Muscle of leg (tissue), 11 donors: Measurements from ENCODE around the gene UBL3. TPM values are rescaled to one million over a fixed set of nuclear protein-coding genes. Genes with fewer than 3 reads are reported as not detected.

Experiments used
- DNase-seq: peaks from one replicate; pipeline ENCODE4 v3.0.0; 2013
- H3K27ac ChIP-seq: one replicate; pipeline ENCODE4 v1.5.1; 2013; ENCODE audit warnings: mild to moderate bottlenecking, low read length, control low read depth
- H3K27me3 ChIP-seq: one replicate; pipeline ENCODE4 v1.6.1; 2013; ENCODE audit warnings: low read length; ENCODE audit not compliant: control insufficient read depth, insufficient read depth
- H3K36me3 ChIP-seq: one replicate; pipeline ENCODE4 v1.6.1; 2013; ENCODE audit warnings: low read length; ENCODE audit not compliant: control insufficient read depth, insufficient read depth
- H3K4me1 ChIP-seq: one replicate; pipeline ENCODE4 v1.6.1; 2013; ENCODE audit warnings: low read length; ENCODE audit not compliant: control insufficient read depth, insufficient read depth
- H3K4me3 ChIP-seq: one replicate; pipeline ENCODE4 v1.5.1; 2013; ENCODE audit warnings: low read length, control low read depth
- H3K9me3 ChIP-seq: replicated peaks from 2 replicates; pipeline ENCODE4 v1.6.1; 2013; ENCODE audit warnings: low read depth, low read length; ENCODE audit not compliant: control insufficient read depth
- WGBS: methylation state at CpG from one replicate; pipeline ENCODE4 v1.1.5; 2013; ENCODE audit warnings: missing lambda C conversion rate; ENCODE audit not compliant: insufficient coverage; 5-methylcytosine and 5-hydroxymethylcytosine counted together
- polyA plus RNA-seq, 8 donors: library from polyadenylated mRNA; unstranded; fragments of 120-200 nt; gene quantifications; one replicate each; pipeline versions ENCODE4 v1.2.1 to v1.2.3, GENCODE V29; 2013; ENCODE audit warnings: inconsistent platforms in 1 of 8, low replicate concordance in 1 of 8; ENCODE audit not compliant: insufficient read length in 8 of 8, insufficient read depth in 1 of 8
- total RNA-seq: library from RNA; stranded (reverse); fragments of 120-200 nt; gene quantifications from one replicate; pipeline ENCODE4 v1.2.4, GENCODE V29; 2013

The UBL3 gene
- total and polyA plus RNA-seq, 9 donors, result 14.0 to 33.6 (median 25.3) TPM

GRCh38 chr13:29801102-29801501, 49.3 kb downstream of the UBL3 start:
- 80% methylated on average over 3 of the region's 4 CpGs for WGBS
- no peak overlapping the region for H3K4me3 ChIP-seq
- DNase-seq, result no peak
- no peaks in the 10 kb centered on the region for H3K27me3 ChIP-seq
- peaks cover 3% of the 10 kb centered on the region for H3K4me1 ChIP-seq
- H3K36me3 ChIP-seq, result no peaks in the 10 kb centered on the region
- no peak overlapping the region for H3K27ac ChIP-seq
- peaks cover 2% of the 10 kb centered on the region for H3K9me3 ChIP-seq

GRCh38 chr13:29800687-29801086, 49.7 kb downstream of the UBL3 start:
- H3K27me3 ChIP-seq, result no peaks in the 10 kb centered on the region
- H3K4me1 ChIP-seq, result peaks cover 3% of the 10 kb centered on the region
- no peaks in the 10 kb centered on the region for H3K36me3 ChIP-seq
- H3K9me3 ChIP-seq, result peaks cover 2% of the 10 kb centered on the region
- 70% methylated on average over 4 of the region's 6 CpGs for WGBS
- no peak overlapping the region for H3K4me3 ChIP-seq
- H3K27ac ChIP-seq, result no peak overlapping the region
- no peak for DNase-seq

GRCh38 chr13:29799041-29799440, 51.4 kb downstream of the UBL3 start:
- no peak for DNase-seq
- Histone ChIP-seq H3K4me1 (peaks cover 3% of the 10 kb centered on the region), H3K9me3 (peaks cover 2% of the 10 kb centered on the region), H3K27ac (no peak overlapping the region), H3K36me3 (no peaks in the 10 kb centered on the region), H3K27me3 (no peaks in the 10 kb centered on the region), H3K4me3 (no peak overlapping the region)
- WGBS, result no CpG with 5 or more reads among the region's 2 CpGs

DNA sequence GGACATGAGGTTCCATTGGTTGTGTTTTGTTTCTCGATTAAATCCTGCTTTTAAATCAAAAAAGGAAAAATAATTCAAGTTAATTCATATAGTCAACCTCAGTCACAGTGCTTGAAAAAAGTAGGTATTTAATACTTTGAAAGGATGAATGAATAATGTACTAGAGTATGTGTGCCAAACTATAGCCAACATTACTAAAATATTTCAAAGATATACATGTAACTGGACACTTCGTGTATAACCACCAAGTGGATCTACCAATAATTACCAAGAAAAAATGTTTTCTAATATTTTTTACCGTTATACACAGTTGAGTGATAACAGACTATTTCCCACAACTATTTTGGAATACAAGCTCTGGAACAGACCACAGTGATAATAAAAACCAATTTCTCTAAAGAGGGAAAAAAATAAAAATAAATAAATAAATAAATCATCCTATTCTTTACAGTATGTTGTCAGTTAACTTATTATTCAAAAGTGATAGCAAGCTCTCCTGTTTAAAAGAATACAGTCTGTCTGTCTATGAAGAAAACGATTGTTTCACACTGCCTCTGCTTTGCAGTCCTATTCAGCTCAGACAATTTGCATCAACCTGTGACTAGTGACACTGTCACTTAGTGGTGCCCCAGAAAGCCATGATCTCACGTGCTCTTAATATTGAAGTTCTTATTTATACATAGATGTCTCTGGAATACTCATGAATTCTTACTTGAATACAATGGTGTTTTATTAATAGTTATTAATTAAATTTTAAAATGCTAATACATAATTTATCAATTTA, 58.2 kb downstream of the UBL3 start:
- Histone ChIP-seq H3K4me1 (no peaks in the 10 kb centered on the region), H3K27me3 (no peaks in the 10 kb centered on the region), H3K36me3 (no peaks in the 10 kb centered on the region), H3K4me3 (no peak overlapping the region), H3K27ac (no peak overlapping the region), H3K9me3 (no peaks in the 10 kb centered on the region)
- no CpG with 5 or more reads among the region's 5 CpGs for WGBS
- no peak for DNase-seq

GRCh38 chr13:29791508-29791907, 58.9 kb downstream of the UBL3 start:
- H3K4me3 ChIP-seq, result no peak overlapping the region
- 75% methylated on average over 1 of the region's 1 CpG for WGBS
- H3K36me3 ChIP-seq, result no peaks in the 10 kb centered on the region
- no peaks in the 10 kb centered on the region for H3K9me3 ChIP-seq
- no peaks in the 10 kb centered on the region for H3K27me3 ChIP-seq
- no peak overlapping the region for H3K27ac ChIP-seq
- no peak for DNase-seq
- H3K4me1 ChIP-seq, result no peaks in the 10 kb centered on the region

- no peak overlapping the region for H3K27ac ChIP-seq
- no peak for DNase-seq
- H3K9me3 ChIP-seq, result no peaks in the 10 kb centered on the region
- H3K27me3 ChIP-seq, result no peaks in the 10 kb centered on the region
- no peaks in the 10 kb centered on the region for H3K4me1 ChIP-seq
- H3K36me3 ChIP-seq, result no peaks in the 10 kb centered on the region
- no peak overlapping the region for H3K4me3 ChIP-seq
- no CpG with 5 or more reads among the region's 1 CpG for WGBS
Observed at GRCh38 chr13:29786698-29787097, 63.7 kb downstream of the UBL3 start.

DNA sequence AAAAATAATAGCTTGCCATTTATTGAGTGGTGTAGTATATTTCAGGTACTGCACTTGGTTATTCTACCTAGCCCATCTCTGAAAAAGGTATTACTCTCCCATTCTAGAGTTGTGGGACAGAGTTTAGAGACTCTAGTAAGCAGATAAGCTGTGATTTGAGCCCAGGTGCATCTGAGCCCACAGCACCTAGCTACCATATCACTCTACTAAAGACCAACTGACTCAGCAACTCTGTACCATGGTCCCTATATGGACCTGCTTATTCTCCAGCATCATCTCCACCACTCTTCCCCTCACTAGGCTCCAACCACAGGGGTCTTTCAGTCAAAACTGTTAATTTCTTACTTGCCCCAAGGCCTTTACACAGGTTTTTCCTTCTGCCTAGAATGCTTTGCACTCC, 64.4 kb downstream of the UBL3 start:
- no peak overlapping the region for H3K27ac ChIP-seq
- H3K9me3 ChIP-seq, result no peaks in the 10 kb centered on the region
- H3K36me3 ChIP-seq, result no peaks in the 10 kb centered on the region
- no peak for DNase-seq
- no peak overlapping the region for H3K4me3 ChIP-seq
- no peaks in the 10 kb centered on the region for H3K4me1 ChIP-seq
- no peaks in the 10 kb centered on the region for H3K27me3 ChIP-seq

GRCh38 chr13:29782798-29783197, 67.6 kb downstream of the UBL3 start:
- WGBS, result no CpG with 5 or more reads among the region's 1 CpG
- H3K36me3 ChIP-seq, result no peaks in the 10 kb centered on the region

GRCh38 chr13:29774830-29775229, 75.6 kb downstream of the UBL3 start:
- Histone ChIP-seq H3K4me1 (no peaks in the 10 kb centered on the region), H3K9me3 (no peaks in the 10 kb centered on the region), H3K36me3 (no peaks in the 10 kb centered on the region), H3K4me3 (no peak overlapping the region), H3K27me3 (no peaks in the 10 kb centered on the region), H3K27ac (no peak overlapping the region)
- DNase-seq, result no peak
- WGBS, result no CpG with 5 or more reads among the region's 1 CpG

More at GRCh38 chr13:29782798-29783197, 67.6 kb downstream of the UBL3 start:
- H3K4me1 ChIP-seq, result no peaks in the 10 kb centered on the region
- DNase-seq, result no peak
- H3K4me3 ChIP-seq, result no peak overlapping the region
- no peaks in the 10 kb centered on the region for H3K27me3 ChIP-seq
- H3K9me3 ChIP-seq, result no peaks in the 10 kb centered on the region
- no peak overlapping the region for H3K27ac ChIP-seq

- Histone ChIP-seq H3K4me1 (no peaks in the 10 kb centered on the region), H3K27me3 (no peaks in the 10 kb centered on the region), H3K36me3 (peaks cover 5% of the 10 kb centered on the region), H3K4me3 (no peak overlapping the region), H3K9me3 (no peaks in the 10 kb centered on the region), H3K27ac (no peak overlapping the region)
- no peak for DNase-seq
- WGBS, result no CpG with 5 or more reads among the region's 2 CpGs
Observed at GRCh38 chr13:29771247-29771646, 79.2 kb downstream of the UBL3 start.

DNA sequence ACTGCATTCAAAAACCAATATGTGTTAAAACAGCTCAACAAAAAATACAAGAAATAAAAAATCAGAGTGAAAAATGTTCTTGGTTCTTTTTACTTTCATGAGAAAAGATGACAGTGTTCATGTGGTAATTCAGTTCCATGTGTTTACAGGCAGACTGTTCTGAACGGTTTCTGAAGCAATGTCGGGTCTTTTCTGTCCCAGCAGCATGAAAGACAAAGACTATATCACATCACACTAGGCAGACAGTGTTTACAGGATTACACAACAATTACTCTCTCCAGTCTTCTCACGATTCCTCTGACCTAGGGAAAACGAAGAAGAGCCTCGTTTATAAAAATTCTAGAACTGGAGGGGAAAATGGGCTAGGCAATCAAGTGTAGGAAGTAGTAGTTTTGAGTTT, 83.4 kb downstream of the UBL3 start:
- Histone ChIP-seq H3K9me3 (no peaks in the 10 kb centered on the region), H3K36me3 (peaks cover 5% of the 10 kb centered on the region), H3K27me3 (no peaks in the 10 kb centered on the region), H3K27ac (no peak overlapping the region), H3K4me3 (no peak overlapping the region), H3K4me1 (no peaks in the 10 kb centered on the region)
- no CpG with 5 or more reads among the region's 5 CpGs for WGBS
- DNase-seq, result no peak
